Type B pancreatic cell (in vitro differentiated cells): ENCODE results near the gene SMARCD3. TPM values are rescaled to one million over a fixed set of nuclear protein-coding genes. Genes with fewer than 3 reads are reported as not detected.

Source experiments
- DNase-seq: peaks from one replicate; pipeline ENCODE4 v3.0.0; 2021; ENCODE audit warnings: mixed read lengths; ENCODE audit not compliant: unreplicated experiment; ENCODE audit errors: extremely low spot score
- H3K27ac Mint-ChIP-seq: 2 replicates; pipeline ENCODE4 v1.8.0; 2021; ENCODE audit warnings: mild to moderate bottlenecking, mixed read lengths
- H3K27me3 Mint-ChIP-seq: 2 replicates; pipeline ENCODE4 v1.8.0; 2021; ENCODE audit warnings: mixed read lengths
- H3K36me3 Mint-ChIP-seq: 2 replicates; pipeline ENCODE4 v1.8.0; 2021; ENCODE audit warnings: mixed read lengths
- H3K4me1 Mint-ChIP-seq: one replicate; pipeline ENCODE4 v1.8.0; 2021; ENCODE audit warnings: mixed read lengths; ENCODE audit not compliant: unreplicated experiment
- H3K4me3 Mint-ChIP-seq: 2 replicates; pipeline ENCODE4 v1.8.0; 2021; ENCODE audit warnings: mild to moderate bottlenecking, mixed read lengths
- H3K9me3 Mint-ChIP-seq: 2 replicates; pipeline ENCODE4 v1.8.0; 2021; ENCODE audit warnings: mixed read lengths
- total RNA-seq: library from RNA; stranded (reverse); gene quantifications from 2 replicates; pipeline ENCODE4 v1.2.1, GENCODE V29; 2021; ENCODE audit warnings: low replicate concordance
- TF ChIP-seq, protein P1 (sequence below): fragments of 200-600 bp; sonication (generic); conservative IDR thresholded peaks from 2 replicates; pipeline ENCODE4 v1.5.0; 2021; ENCODE audit warnings: antibody characterized with exemption, mild to moderate bottlenecking

Gene SMARCD3
- total RNA-seq, 1 donor from 2014 or later: 58.4 TPM

DNA sequence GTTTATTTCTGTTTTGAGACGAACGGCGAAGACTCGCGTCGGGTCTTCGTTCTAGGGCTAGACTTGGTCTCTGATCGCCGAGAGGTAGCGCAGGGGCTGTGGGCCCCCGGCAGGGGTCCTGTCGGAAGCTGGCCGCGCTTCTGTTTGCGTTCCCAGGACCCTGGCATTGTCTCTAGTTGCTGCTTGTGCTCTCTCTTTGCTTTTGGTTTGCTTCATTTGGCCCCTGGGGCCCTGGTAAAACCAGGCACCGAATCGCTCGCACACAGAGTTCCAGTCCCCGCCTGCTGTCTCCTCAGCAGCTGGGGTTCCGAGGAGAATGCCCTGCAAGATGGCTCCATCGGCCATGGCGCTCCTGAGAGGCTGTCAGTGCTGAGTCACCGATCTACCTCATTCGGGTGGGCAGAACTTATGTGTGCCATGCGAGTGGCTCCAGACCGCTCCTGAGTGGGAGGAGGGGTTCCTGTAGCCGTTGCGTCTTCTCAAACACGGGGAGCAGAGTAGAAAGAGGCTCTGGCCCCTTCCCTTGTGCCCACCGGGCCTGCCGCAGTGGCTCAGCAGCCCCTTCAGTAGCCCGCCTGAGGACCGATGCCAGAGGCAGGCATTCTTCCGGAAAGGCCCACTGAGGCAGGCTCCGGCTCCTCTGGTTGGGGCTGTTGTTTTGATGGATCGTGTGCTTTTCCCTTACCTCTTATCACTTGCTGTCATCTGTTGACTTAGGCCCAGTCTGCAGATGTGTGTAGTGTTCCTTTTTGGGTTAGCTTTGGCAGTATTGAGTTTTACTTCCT, 15.4 kb downstream of the SMARCD3 start:
- H3K27me3 Mint-ChIP-seq: no peaks in the 10 kb centered on the region
- H3K36me3 Mint-ChIP-seq: no peaks in the 10 kb centered on the region
- peak overlapping the region; percentile 90 for H3K27ac Mint-ChIP-seq
- peaks cover 25% of the 10 kb centered on the region for H3K4me1 Mint-ChIP-seq
- no peak for DNase-seq
- peak overlapping the region; percentile 98 for H3K4me3 Mint-ChIP-seq
- H3K9me3 Mint-ChIP-seq: no peaks in the 10 kb centered on the region
- TF ChIP-seq, protein P1, sequence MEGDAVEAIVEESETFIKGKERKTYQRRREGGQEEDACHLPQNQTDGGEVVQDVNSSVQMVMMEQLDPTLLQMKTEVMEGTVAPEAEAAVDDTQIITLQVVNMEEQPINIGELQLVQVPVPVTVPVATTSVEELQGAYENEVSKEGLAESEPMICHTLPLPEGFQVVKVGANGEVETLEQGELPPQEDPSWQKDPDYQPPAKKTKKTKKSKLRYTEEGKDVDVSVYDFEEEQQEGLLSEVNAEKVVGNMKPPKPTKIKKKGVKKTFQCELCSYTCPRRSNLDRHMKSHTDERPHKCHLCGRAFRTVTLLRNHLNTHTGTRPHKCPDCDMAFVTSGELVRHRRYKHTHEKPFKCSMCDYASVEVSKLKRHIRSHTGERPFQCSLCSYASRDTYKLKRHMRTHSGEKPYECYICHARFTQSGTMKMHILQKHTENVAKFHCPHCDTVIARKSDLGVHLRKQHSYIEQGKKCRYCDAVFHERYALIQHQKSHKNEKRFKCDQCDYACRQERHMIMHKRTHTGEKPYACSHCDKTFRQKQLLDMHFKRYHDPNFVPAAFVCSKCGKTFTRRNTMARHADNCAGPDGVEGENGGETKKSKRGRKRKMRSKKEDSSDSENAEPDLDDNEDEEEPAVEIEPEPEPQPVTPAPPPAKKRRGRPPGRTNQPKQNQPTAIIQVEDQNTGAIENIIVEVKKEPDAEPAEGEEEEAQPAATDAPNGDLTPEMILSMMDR: no peak

DNA sequence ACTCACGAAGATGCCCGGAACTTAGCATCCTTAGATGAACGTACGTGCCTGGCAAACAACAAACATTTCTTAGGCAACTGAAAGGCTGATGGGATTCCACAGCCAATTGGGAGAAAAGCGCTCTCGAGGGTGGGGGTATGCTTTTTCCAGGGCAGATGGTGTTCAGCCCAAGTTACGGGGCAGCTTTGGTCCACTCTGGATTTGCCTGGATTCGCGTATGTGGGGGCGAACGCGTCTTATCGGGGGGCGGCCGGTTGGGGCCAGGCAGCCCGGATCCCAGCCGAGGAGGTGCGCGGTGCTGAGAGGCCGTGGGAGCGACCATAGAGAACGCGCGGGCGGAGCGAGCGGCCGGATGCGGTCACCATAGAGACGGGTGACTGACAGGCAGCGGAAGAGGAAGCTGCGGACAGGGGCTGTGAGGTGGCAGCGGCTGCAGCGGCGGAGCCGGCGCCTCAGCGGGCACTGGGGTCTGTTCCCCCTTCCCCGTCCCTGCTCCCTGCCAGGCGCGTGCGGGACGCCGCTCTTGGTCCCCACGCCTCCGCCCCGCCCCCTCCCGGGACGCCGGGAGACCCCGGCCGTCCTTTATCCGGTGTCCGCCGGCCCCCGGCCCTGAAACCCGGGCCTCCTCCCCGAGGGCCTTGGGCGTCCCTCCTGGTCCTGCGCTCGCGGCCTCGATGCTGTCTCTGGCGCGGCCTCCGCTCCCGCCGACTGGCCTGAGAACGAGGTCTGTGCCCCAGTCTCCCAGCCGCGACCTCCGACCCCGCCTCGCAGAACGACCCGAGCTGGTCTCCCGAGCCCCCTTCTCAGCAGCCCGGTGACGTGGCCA, 16.2 kb downstream of the SMARCD3 start, which contains the start of gene CHPF2:
Gene CHPF2 (plus strand): TSS at position 393 of the 826 bp plus-strand sequence. CDS start 1,529 bp downstream, outside the sequence.
- Mint-ChIP-seq H3K9me3 (no peaks in the 10 kb centered on the region), H3K27ac (peak within 1 kb of the TSS; percentile 90), H3K4me3 (peak within 1 kb of the TSS; percentile 98), H3K4me1 (peaks cover 31% of the 10 kb centered on the region), H3K36me3 (no peaks in the 10 kb centered on the region), H3K27me3 (no peaks in the 10 kb centered on the region)
- TF ChIP-seq, protein P1: no peak
- DNase-seq: peak; percentile 88

DNA sequence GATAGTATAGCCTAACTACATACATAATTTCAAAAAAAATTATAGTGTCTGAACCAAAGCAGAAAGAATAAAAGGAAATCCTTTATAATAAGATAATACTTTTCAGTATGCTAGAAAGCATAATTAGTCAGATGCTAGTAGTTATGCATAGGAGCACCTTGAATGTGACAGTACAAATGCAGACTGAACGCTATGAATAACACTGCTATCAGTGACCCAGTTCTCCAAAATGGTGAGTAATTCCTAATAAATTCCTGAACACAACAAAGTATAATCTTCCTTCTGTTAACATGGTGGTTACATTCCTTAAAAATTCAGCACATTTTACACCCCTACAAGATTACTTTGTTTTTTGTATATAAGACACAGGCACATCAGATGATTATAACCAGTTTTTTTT, 17.4 kb downstream of the SMARCD3 start:
- H3K27me3 Mint-ChIP-seq: no peaks in the 10 kb centered on the region
- H3K4me3 Mint-ChIP-seq: peak overlapping the region; percentile 77
- no peaks in the 10 kb centered on the region for H3K9me3 Mint-ChIP-seq
- peaks cover 4% of the 10 kb centered on the region for H3K36me3 Mint-ChIP-seq
- H3K4me1 Mint-ChIP-seq: peaks cover 43% of the 10 kb centered on the region
- TF ChIP-seq, protein P1: no peak
- no peak for DNase-seq
- peak overlapping the region; percentile 50 for H3K27ac Mint-ChIP-seq

DNA sequence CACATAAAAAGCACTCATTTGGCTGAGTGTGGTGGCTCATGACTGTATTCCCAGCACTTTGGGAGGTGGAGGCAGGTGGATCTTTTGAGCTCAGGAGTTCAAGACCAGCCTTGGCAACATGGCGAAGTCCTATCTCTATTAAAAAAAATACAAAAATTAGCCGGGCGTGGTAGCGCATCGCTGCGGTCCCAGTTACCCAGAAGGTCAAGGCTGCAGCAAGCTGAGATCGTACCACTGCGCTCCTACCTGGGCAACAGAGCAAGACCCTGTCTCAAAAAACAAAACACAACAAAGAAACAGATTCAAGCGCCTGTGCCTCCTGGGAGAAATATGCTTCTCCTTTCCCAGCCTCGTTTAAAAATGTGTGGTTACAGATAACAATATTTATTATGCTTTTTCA, 19.2 kb downstream of the SMARCD3 start:
- no peak overlapping the region for H3K4me3 Mint-ChIP-seq
- no peak overlapping the region for H3K27ac Mint-ChIP-seq
- no peak for DNase-seq
- H3K9me3 Mint-ChIP-seq: no peaks in the 10 kb centered on the region
- H3K36me3 Mint-ChIP-seq: peaks cover 11% of the 10 kb centered on the region
- H3K4me1 Mint-ChIP-seq: peaks cover 53% of the 10 kb centered on the region
- TF ChIP-seq, protein P1: no peak
- no peaks in the 10 kb centered on the region for H3K27me3 Mint-ChIP-seq

DNA sequence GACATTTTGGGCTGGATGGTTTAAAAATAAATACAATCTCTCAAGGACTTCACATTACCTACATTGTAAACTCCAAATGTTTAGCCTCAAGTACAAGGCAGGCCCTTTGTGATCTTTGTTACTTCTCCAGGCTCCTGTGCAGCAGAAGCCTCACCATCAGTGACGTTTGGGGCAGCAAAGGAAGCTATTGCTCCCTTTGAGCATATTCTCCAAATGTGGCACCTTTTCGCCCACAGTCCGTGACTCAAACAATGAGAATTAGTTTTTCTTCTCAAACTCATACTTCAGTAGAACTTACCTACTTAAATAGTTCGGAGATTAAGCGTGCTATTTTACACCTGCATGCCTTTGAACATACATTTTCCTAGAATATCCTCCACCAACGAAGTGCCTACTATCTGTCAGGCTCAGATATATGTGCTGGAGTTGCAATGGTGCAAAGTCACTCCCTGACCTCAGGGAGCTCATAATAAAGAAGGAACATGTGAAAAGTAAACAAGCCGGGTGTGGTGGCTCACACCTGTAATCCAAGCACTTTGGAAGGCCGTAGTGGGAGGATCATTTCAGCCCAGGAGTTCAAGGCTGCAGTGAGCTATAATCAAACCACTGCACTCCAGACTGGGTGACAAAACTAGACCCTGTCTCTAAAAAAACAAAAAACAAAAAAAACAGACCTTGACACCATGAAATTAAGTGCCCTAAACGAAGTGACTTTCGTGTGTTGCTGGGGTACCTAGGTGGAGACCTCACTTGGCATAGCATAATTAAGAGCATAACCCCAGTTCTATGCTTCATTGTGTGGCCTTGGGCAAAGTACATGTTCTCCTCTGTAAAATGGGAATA, 20.2 kb downstream of the SMARCD3 start:
- peak overlapping the region; percentile 98 for H3K27ac Mint-ChIP-seq
- H3K4me3 Mint-ChIP-seq: peak overlapping the region; percentile 99
- no peak for DNase-seq
- TF ChIP-seq, protein P1: no peak
- H3K9me3 Mint-ChIP-seq: no peaks in the 10 kb centered on the region
- peaks cover 16% of the 10 kb centered on the region for H3K36me3 Mint-ChIP-seq
- H3K4me1 Mint-ChIP-seq: peaks cover 47% of the 10 kb centered on the region
- no peaks in the 10 kb centered on the region for H3K27me3 Mint-ChIP-seq
